GM12878 (cell line): ENCODE data around the gene RNF41. TPM values are rescaled to one million over a fixed set of nuclear protein-coding genes. Genes with fewer than 3 reads are reported as not detected.

ENCODE experiments used
- ATAC-seq: fragments of 200-7000 bp; cut with Tn5 transposase; 3 replicates; pipeline ENCODE4 v1.9.1; 2020; ENCODE audit warnings: mild to moderate bottlenecking, moderate library complexity
- BruUV-seq: library from RNA; stranded (reverse); fragments of 400-500 nt; replicated peaks from 2 replicates; lab custom pipeline; 2021; lab: Mats Ljungman, UMichigan
- CTCF ChIA-PET: fragments of 300-600 bp; sonication (Branson Sonifier 250); formaldehyde crosslinking; extraction: SDS; loops from one replicate; lab custom pipeline; 2021; ENCODE audit warnings: inconsistent platforms; lab: Yijun Ruan, JAX
- POLR2A ChIA-PET: fragments of 350-600 bp; formaldehyde crosslinking; extraction: SDS; loops from one replicate; lab custom pipeline; 2021; ENCODE audit warnings: inconsistent platforms; lab: Charles Lee
- RAD21 ChIA-PET: fragments of 300-600 bp; sonication (Branson Sonifier 250); formaldehyde crosslinking; loops from one replicate; lab custom pipeline; 2023; ENCODE audit warnings: antibody characterized with exemption; ENCODE audit not compliant: unreplicated experiment; lab: Charles Lee
- SMC1A ChIA-PET: fragments of 300-600 bp; sonication (Branson Sonifier 250); formaldehyde crosslinking; loops from one replicate; lab custom pipeline; 2023; ENCODE audit not compliant: unreplicated experiment, uncharacterized antibody; lab: Charles Lee
- DNase-seq: peaks from one replicate; pipeline ENCODE4 v3.0.0-alpha.2; 2011; ENCODE audit warnings: low read depth, low spot score
- FAIRE-seq: peaks from 3 replicates; lab custom pipeline; 2011; peaks lifted over from hg19 to GRCh38; lab: Jason Lieb, UNC
- H2AFZ ChIP-seq: 2 replicates; pipeline ENCODE4 v1.6.0; 2011; ENCODE audit warnings: low read depth, low read length, control low read depth; ENCODE audit not compliant: control insufficient read depth
- H3K27ac ChIP-seq: 2 replicates; pipeline ENCODE4 v1.5.1; 2011; ENCODE audit warnings: control low read depth; ENCODE audit not compliant: control insufficient read depth, insufficient read depth
- H3K27me3 ChIP-seq, 2 experiments: replicated peaks in 1 of 2; 2 replicates each; pipeline versions ENCODE4 v1.6.0 to v1.6.1; 2011; ENCODE audit warnings: low read length in 1 of 2; ENCODE audit not compliant: control insufficient read depth in 2 of 2, insufficient read depth in 2 of 2
- H3K36me3 ChIP-seq, 2 experiments: 2 replicates each; pipeline ENCODE4 v1.5.1; 2011; ENCODE audit warnings: low read length in 1 of 2; ENCODE audit not compliant: control insufficient read depth in 2 of 2, insufficient read depth in 2 of 2
- H3K4me1 ChIP-seq: 2 replicates; pipeline ENCODE4 v1.6.1; 2011; ENCODE audit warnings: mild to moderate bottlenecking, low read length, moderate library complexity, mixed read lengths; ENCODE audit not compliant: control insufficient read depth, insufficient read depth
- H3K4me2 ChIP-seq: 2 replicates; pipeline ENCODE4 v1.6.0; 2011; ENCODE audit warnings: control low read depth; ENCODE audit not compliant: control insufficient read depth, insufficient read depth
- H3K4me3 ChIP-seq: fragments of 200-600 bp; sonication (generic); 2 replicates; pipeline ENCODE4 v1.5.1; 2016
- H3K79me2 ChIP-seq: 2 replicates; pipeline ENCODE4 v1.6.0; 2011; ENCODE audit warnings: low read length; ENCODE audit not compliant: control insufficient read depth, insufficient read depth
- H3K9ac ChIP-seq: 2 replicates; pipeline ENCODE4 v1.8.0; 2011; ENCODE audit warnings: low read length, control low read depth, mixed read lengths; ENCODE audit not compliant: control insufficient read depth, insufficient read depth
- H3K9me3 ChIP-seq: replicated peaks from 3 replicates; pipeline ENCODE4 v1.5.1; 2011; ENCODE audit warnings: mild to moderate bottlenecking, low read length; ENCODE audit not compliant: control insufficient read depth, insufficient read depth
- H4K20me1 ChIP-seq: 2 replicates; pipeline ENCODE4 v1.6.0; 2011; ENCODE audit not compliant: control insufficient read depth, insufficient read depth
- BHLHE40 ChIP-seq, 2 experiments: fragments of 450-650 bp in 1 of 2; IDR thresholded peaks; 2 replicates each; pipeline ENCODE4 v1.6.1; 2011 to 2017; ENCODE audit warnings: low read depth in 2 of 2, borderline replicate concordance in 1 of 2, improper control_type of control experiment in 1 of 2, low read length in 1 of 2, mild to moderate bottlenecking in 1 of 2
- CEBPZ ChIP-seq: fragments of 150-350 bp; IDR thresholded peaks from 2 replicates; pipeline ENCODE4 v1.6.1; 2016; ENCODE audit warnings: low read depth, low read length
- CHD1 ChIP-seq: IDR thresholded peaks from 2 replicates; pipeline ENCODE4 v1.6.1; 2012; ENCODE audit warnings: low read depth, low read length, improper control_type of control experiment
- EGR1 ChIP-seq, 2 experiments: IDR thresholded peaks; 1 replicate in 1 of 2; 2 replicates in 1 of 2; pipeline ENCODE4 v1.6.1; 2011 to 2012; ENCODE audit warnings: low read depth in 2 of 2, low read length in 2 of 2, borderline replicate concordance in 1 of 2, mild to moderate bottlenecking in 1 of 2, moderate library complexity in 1 of 2
- IKZF1 ChIP-seq: fragments of 450-650 bp; conservative IDR thresholded peaks from 2 replicates; pipeline ENCODE4 v1.6.1; 2017; ENCODE audit warnings: antibody characterized with exemption, mild to moderate bottlenecking
- NBN ChIP-seq: fragments of 450-650 bp; IDR thresholded peaks from 2 replicates; pipeline ENCODE4 v1.6.1; 2016
- NKRF ChIP-seq: fragments of 450-650 bp; conservative IDR thresholded peaks from 2 replicates; pipeline ENCODE4 v1.6.1; 2017; ENCODE audit warnings: mild to moderate bottlenecking, moderate library complexity
- PAX5 ChIP-seq: IDR thresholded peaks from 2 replicates; pipeline ENCODE4 v1.6.1; 2011; ENCODE audit warnings: low read depth, low read length, borderline replicate concordance
- POLR2A ChIP-seq: IDR thresholded peaks from 2 replicates; pipeline ENCODE4 v1.6.1; 2011; ENCODE audit warnings: low read depth, mild to moderate bottlenecking, low read length
- STAT1 ChIP-seq: fragments of 450-650 bp; conservative IDR thresholded peaks from 2 replicates; pipeline ENCODE4 v1.6.1; 2014; ENCODE audit warnings: antibody characterized with exemption, mild to moderate bottlenecking
- ZBTB11 ChIP-seq: fragments of 450-650 bp; formaldehyde crosslinking; IDR thresholded peaks from 2 replicates; pipeline ENCODE4 v1.5.0; 2022; ENCODE audit warnings: mild to moderate bottlenecking, missing genetic modification characterization
- ZNF207 ChIP-seq: fragments of 450-650 bp; IDR thresholded peaks from 2 replicates; pipeline ENCODE4 v1.6.1; 2014; ENCODE audit warnings: antibody characterized with exemption, mild to moderate bottlenecking, borderline replicate concordance
- ZSCAN29 ChIP-seq: fragments of 450-650 bp; IDR thresholded peaks from 2 replicates; pipeline ENCODE4 v1.6.1; 2017; ENCODE audit warnings: mild to moderate bottlenecking, moderate library complexity
- WGBS: methylation state at CpG from one replicate; pipeline ENCODE4 v1.1.6; 2016; ENCODE audit warnings: low lambda C conversion rate; ENCODE audit not compliant: insufficient replicate concordance, insufficient coverage; ENCODE audit errors: missing lambda C conversion rate; 5-methylcytosine and 5-hydroxymethylcytosine counted together
- in situ Hi-C: fragments of 300-500 bp; cut with MboI; formaldehyde crosslinking; loops from 9 replicates; pipeline ENCODE4 v1.14.3; 2018; ENCODE audit warnings: mixed read lengths
- intact Hi-C: fragments of 100-400 bp; cut with micrococcal nuclease; formaldehyde crosslinking; loops from one replicate; pipeline ENCODE4 v1.14.2; 2022; ENCODE audit not compliant: unreplicated experiment
- polyA plus RNA-seq, 11 experiments: library from polyadenylated mRNA; depleted of rRNA in 4 of 11; unstranded in 6 of 11; stranded (reverse) in 5 of 11; fragments of >200 nt; fragmentation: Nextera tagmentation in 4 of 11; fragmentation: Illumina TruSeq in 1 of 11; extraction: Ambion mirVana in 4 of 11; extraction: Trizol in 1 of 11; gene quantifications; 1 replicate in 1 of 11; 2 replicates in 10 of 11; pipeline versions ENCODE4 v1.2.1 to v1.2.3, GENCODE V29; 2011 to 2016; ENCODE audit warnings: inconsistent platforms in 2 of 11, missing spikeins in 2 of 11, low read depth in 1 of 11
- total RNA-seq, 4 experiments: library from RNA; depleted of rRNA in 3 of 4; stranded (reverse); fragments of >200 nt in 3 of 4; fragmentation: Illumina TruSeq in 1 of 4; extraction: Trizol in 1 of 4; gene quantifications; 2 replicates each; pipeline versions ENCODE4 v1.2.1 to v1.2.3, GENCODE V29; 2013 to 2021

Gene RNF41
- total and polyA plus RNA-seq, 10 of the 15 experiments (the other 5 are each of a cell fraction or from before 2014, with no cell fraction given) = 11.1 to 47.8 (median 30.6) TPM

- intact Hi-C loops (loop anchor here (2.0 kb wide), 2 partner anchors 131 to 139 kb away; partner anchors contain the start of gene ZC3H10), in situ Hi-C loops (no loop called here)
- FAIRE-seq (no peak), ATAC-seq (peak; percentile 98), DNase-seq (no peak)
- Histone ChIP-seq H4K20me1 (no peaks in the 10 kb centered on the region), H3K27ac (peak within 1 kb of the TSS; percentile 73), H3K27me3 (no peaks in the 10 kb centered on the region), H3K9me3 (no peaks in the 10 kb centered on the region), H2AFZ (peak within 1 kb of the TSS; percentile 99), H3K4me1 (peaks cover 7% of the 10 kb centered on the region), H3K9ac (peak within 1 kb of the TSS; percentile 80), H3K4me3 (peak within 1 kb of the TSS; percentile 95), H3K36me3 (peaks cover 1 to 10% of the 10 kb centered on the region in 2 experiments), H3K79me2 (peaks cover 11% of the 10 kb centered on the region), H3K4me2 (peak within 1 kb of the TSS; percentile 91)
- BruUV-seq = no TSS peak
- ChIA-PET POLR2A (interaction anchor here (0.5 to 1.7 kb wide), 8 partner anchors 17 to 140 kb away, joined by 3 to 8 read pairs (median 4); partner anchors contain the start of genes ESYT1, RNF41 and ZC3H10), RAD21 (interaction anchor here (0.6 to 2.8 kb wide), 9 partner anchors 32 to 291 kb away, joined by 3 to 12 read pairs (median 4); partner anchors contain the start of genes CNPY2, CS, RNF41 and SMARCC2), SMC1A (interaction anchor here (0.7 to 1.4 kb wide), 4 partner anchors 14 to 205 kb away, joined by 3 to 5 read pairs (median 4); partner anchors contain the start of gene RNF41), CTCF (interaction anchor here (0.7 to 3.5 kb wide), 21 partner anchors 8 to 319 kb away, joined by 3 to 25 read pairs (median 4); partner anchors contain the start of genes CNPY2, COQ10A, IL23A and RNF41)
- WGBS = 1% methylated on average over 32 of the region's 78 CpGs
- TF ChIP-seq STAT1 (0 out of 2 replicates have a peak, but pooled peaks have one; percentile 45), ZNF207 (peak; percentile 57; the same call in 1 of the 2 replicates), NBN (peak; percentile 39; the same call in 1 of the 2 replicates), PAX5 (peak; percentile 37; the same call in 1 of the 2 replicates), CHD1 (0 out of 2 replicates have a peak, but pooled peaks have one; percentile 60), NKRF (peak; percentile 95), POLR2A (peak; percentile 71), ZBTB11 (CRISPR knock-in tag) (no peak), EGR1 (IDR thresholded peaks at IDR 0.05; ENCODE audit: borderline replicate concordance in 1 of 2, low read depth in 2 of 2, low read length in 2 of 2) (peak in 1 of 2 experiments; percentile 55; a peak in 1 of 3 replicates), BHLHE40 (IDR thresholded peaks at IDR 0.05; ENCODE audit: borderline replicate concordance in 1 of 2, low read depth in 2 of 2, low read length in 1 of 2) (peak; percentile 8 to 88; a peak in 2 of 4 replicates), IKZF1 (peak; percentile 86), CEBPZ (no peak), ZSCAN29 (peak; percentile 69; the same call in 1 of the 2 replicates)
Measured at GRCh38 chr12:56258068-56258819, 36.5 kb upstream of the RNF41 start, which contains the start of gene ANKRD52. ANKRD52 (minus strand) TSS chr12:56258384; CDS start chr12:56258269, 115 bp downstream.
